CD8-positive, alpha-beta memory T cell (primary cell): ENCODE data around the gene APOBEC3C. TPM values are rescaled to one million over a fixed set of nuclear protein-coding genes. Genes with fewer than 3 reads are reported as not detected.
"Not testable (repeated sequence)": the region's sequence is repeated elsewhere in the genome, so short reads cannot be mapped to it uniquely, and the experiment has no call there.

Source experiments
- CTCF ChIA-PET: fragments of 350-600 bp; sonication (Branson Sonifier 250); formaldehyde crosslinking; loops from one replicate; lab custom pipeline; 2021; ENCODE audit warnings: antibody characterized with exemption; lab: Charles Lee
- POLR2A ChIA-PET: fragments of 350-600 bp; sonication (Branson Sonifier 250); formaldehyde crosslinking; loops from one replicate; lab custom pipeline; 2021; ENCODE audit warnings: antibody characterized with exemption; lab: Charles Lee
- DNase-seq, 5 donors: peaks; one replicate each; pipeline versions ENCODE4 v3.0.0 to v3.0.0-alpha.2; 2020 to 2022; ENCODE audit warnings: mixed read lengths in 1 of 5
- H3K27ac ChIP-seq: one replicate; pipeline ENCODE4 v1.7.0; 2013; ENCODE audit warnings: low read depth, mild to moderate bottlenecking, low read length, moderate library complexity
- H3K27me3 ChIP-seq: 2 replicates; pipeline ENCODE4 v1.7.0; 2013; ENCODE audit warnings: low read length, mild to moderate bottlenecking; ENCODE audit not compliant: insufficient read depth, poor library complexity, severe bottlenecking
- H3K36me3 ChIP-seq: 2 replicates; pipeline ENCODE4 v1.7.0; 2013; ENCODE audit warnings: mild to moderate bottlenecking, low read length, moderate library complexity; ENCODE audit not compliant: insufficient read depth
- H3K4me1 ChIP-seq: 2 replicates; pipeline ENCODE4 v1.7.0; 2013; ENCODE audit warnings: mild to moderate bottlenecking, low read length, moderate library complexity; ENCODE audit not compliant: insufficient read depth
- H3K4me3 ChIP-seq: 2 replicates; pipeline ENCODE4 v1.7.0; 2013; ENCODE audit warnings: mild to moderate bottlenecking, low read length
- H3K9me3 ChIP-seq: 2 replicates; pipeline ENCODE4 v1.7.0; 2013; ENCODE audit warnings: mild to moderate bottlenecking, low read length
- H3K27ac Mint-ChIP-seq, 8 donors: one replicate each; pipeline ENCODE4 v1.8.0; 2020 to 2021; ENCODE audit warnings: mixed read lengths in 8 of 8, mild to moderate bottlenecking in 6 of 8, inconsistent platforms in 3 of 8, moderate library complexity in 3 of 8
- H3K27me3 Mint-ChIP-seq, 2 donors: one replicate each; pipeline ENCODE4 v1.8.0; 2020 to 2021; ENCODE audit warnings: mixed read lengths in 2 of 2, mild to moderate bottlenecking in 1 of 2, moderate library complexity in 1 of 2
- H3K36me3 Mint-ChIP-seq, 3 donors: one replicate each; pipeline ENCODE4 v1.8.0; 2020 to 2021; ENCODE audit warnings: mixed read lengths in 3 of 3, inconsistent platforms in 1 of 3, mild to moderate bottlenecking in 1 of 3
- H3K4me1 Mint-ChIP-seq, 3 donors: one replicate each; pipeline ENCODE4 v1.8.0; 2020 to 2021; ENCODE audit warnings: mixed read lengths in 3 of 3, inconsistent platforms in 1 of 3, mild to moderate bottlenecking in 1 of 3
- H3K4me3 Mint-ChIP-seq, 7 donors: one replicate each; pipeline ENCODE4 v1.8.0; 2020 to 2021; ENCODE audit warnings: mixed read lengths in 7 of 7, mild to moderate bottlenecking in 6 of 7, moderate library complexity in 4 of 7, inconsistent platforms in 2 of 7
- H3K9me3 Mint-ChIP-seq, 5 donors: one replicate each; pipeline ENCODE4 v1.8.0; 2020 to 2022; ENCODE audit warnings: mixed read lengths in 5 of 5, mild to moderate bottlenecking in 3 of 5, moderate library complexity in 2 of 5, inconsistent platforms in 1 of 5
- polyA plus RNA-seq: library from polyadenylated mRNA; unstranded; fragments of 300-500 nt; fragmentation: Illumina TruSeq; gene quantifications from one replicate; pipeline ENCODE4 v1.2.3, GENCODE V29; 2021
- total RNA-seq, 2 experiments: library from RNA; stranded (reverse); gene quantifications; one replicate each; pipeline ENCODE4 v1.2.3, GENCODE V29; 2021

The APOBEC3C gene
- total and polyA plus RNA-seq, 3 experiments from 2014 or later, result 133 to 255 (median 138) TPM

- peaks cover 26 to 43% (median 30%) of the 10 kb centered on the region in 3 donors for H3K4me1 Mint-ChIP-seq
- no peak overlapping the region for H3K27ac ChIP-seq
- POLR2A ChIA-PET, result no interaction called here
Measured at GRCh38 chr22:39027717-39028116, 13.7 kb downstream of the APOBEC3C start.

GRCh38 chr22:39028281-39028680 is 14.2 kb downstream of the APOBEC3C start:
- POLR2A ChIA-PET, result interaction anchor here (0.6 kb wide), 2 partner anchors 24 to 1566 kb away, joined by 4 to 6 read pairs; no protein-coding TSS in a partner anchor
- CTCF ChIA-PET, result no interaction called here

More at GRCh38 chr22:39027717-39028116, 13.7 kb downstream of the APOBEC3C start:
- Histone ChIP-seq H3K27me3 (no peaks in the 10 kb centered on the region), H3K4me1 (peaks cover 24% of the 10 kb centered on the region), H3K9me3 (no peaks in the 10 kb centered on the region), H3K36me3 (peaks cover 8% of the 10 kb centered on the region), H3K4me3 (no peak overlapping the region)
- H3K27me3 Mint-ChIP-seq, result no peaks in the 10 kb centered on the region
- DNase-seq, result no peak
- peak overlapping the region in 4 of 8 donors; percentile 29 to 94 (median 86) for H3K27ac Mint-ChIP-seq
- no peak overlapping the region for H3K4me3 Mint-ChIP-seq
- H3K36me3 Mint-ChIP-seq, result peaks cover 0 to 45% (median 5%) of the 10 kb centered on the region in 3 donors
- CTCF ChIA-PET, result no interaction called here
- no peaks in the 10 kb centered on the region for H3K9me3 Mint-ChIP-seq

GRCh38 chr22:39029227-39029626 is 15.2 kb downstream of the APOBEC3C start:
- no peaks in the 10 kb centered on the region for H3K9me3 ChIP-seq
- ChIA-PET POLR2A (interaction anchor here (0.7 kb wide), 1 partner anchor 49 kb away, joined by 3 read pairs; no protein-coding TSS in a partner anchor), CTCF (no interaction called here)
- no peaks in the 10 kb centered on the region for H3K27me3 ChIP-seq
- peaks cover 1% of the 10 kb centered on the region for H3K36me3 ChIP-seq
- Mint-ChIP-seq H3K27ac (peak overlapping the region in 3 of 8 donors; percentile 17 to 38 (median 34)), H3K4me1 (peaks cover 15 to 33% (median 21%) of the 10 kb centered on the region in 3 donors), H3K36me3 (peaks cover 0 to 46% (median 5%) of the 10 kb centered on the region in 3 donors), H3K9me3 (no peaks in the 10 kb centered on the region), H3K27me3 (no peaks in the 10 kb centered on the region), H3K4me3 (no peak overlapping the region)
- no peak overlapping the region for H3K27ac ChIP-seq
- H3K4me1 ChIP-seq, result peaks cover 14% of the 10 kb centered on the region
- no peak for DNase-seq
- no peak overlapping the region for H3K4me3 ChIP-seq

More at GRCh38 chr22:39028281-39028680, 14.2 kb downstream of the APOBEC3C start:
- peaks cover 24 to 42% (median 29%) of the 10 kb centered on the region in 3 donors for H3K4me1 Mint-ChIP-seq
- H3K9me3 ChIP-seq, result no peaks in the 10 kb centered on the region
- H3K9me3 Mint-ChIP-seq, result no peaks in the 10 kb centered on the region
- H3K27me3 Mint-ChIP-seq, result no peaks in the 10 kb centered on the region
- H3K36me3 ChIP-seq, result peaks cover 8% of the 10 kb centered on the region
- peak overlapping the region in 3 of 8 donors; percentile 37 to 91 (median 81) for H3K27ac Mint-ChIP-seq
- no peak for DNase-seq
- no peak overlapping the region for H3K27ac ChIP-seq
- no peak overlapping the region for H3K4me3 ChIP-seq
- peaks cover 0 to 49% (median 5%) of the 10 kb centered on the region in 3 donors for H3K36me3 Mint-ChIP-seq
- H3K27me3 ChIP-seq, result no peaks in the 10 kb centered on the region
- peaks cover 24% of the 10 kb centered on the region for H3K4me1 ChIP-seq
- H3K4me3 Mint-ChIP-seq, result no peak overlapping the region

GRCh38 chr22:39030705-39031104 is 16.6 kb downstream of the APOBEC3C start:
- H3K27me3 ChIP-seq, result no peaks in the 10 kb centered on the region
- ChIA-PET POLR2A (no interaction called here), CTCF (interaction anchor here (0.6 kb wide), 1 partner anchor 28 kb away, joined by 3 read pairs; no protein-coding TSS in a partner anchor)
- Mint-ChIP-seq H3K27ac (peak overlapping the region in 1 of 8 donors; percentile 77), H3K4me1 (peaks cover 4 to 18% (median 10%) of the 10 kb centered on the region in 3 donors), H3K9me3 (no peaks in the 10 kb centered on the region), H3K4me3 (no peak overlapping the region), H3K36me3 (peaks cover 0 to 32% (median 0%) of the 10 kb centered on the region in 3 donors), H3K27me3 (no peaks in the 10 kb centered on the region)
- H3K4me1 ChIP-seq, result peaks cover 1% of the 10 kb centered on the region
- H3K36me3 ChIP-seq, result no peaks in the 10 kb centered on the region
- no peak for DNase-seq
- no peaks in the 10 kb centered on the region for H3K9me3 ChIP-seq
- H3K27ac ChIP-seq, result no peak overlapping the region
- H3K4me3 ChIP-seq, result no peak overlapping the region

GRCh38 chr22:39031434-39032295 is 17.6 kb downstream of the APOBEC3C start:
- H3K27ac Mint-ChIP-seq, result peak overlapping the region in 1 of 8 donors; percentile 88
- POLR2A ChIA-PET, H3K4me3 ChIP-seq, H3K4me1 ChIP-seq, H3K9me3 ChIP-seq, H3K27ac ChIP-seq, H3K9me3 Mint-ChIP-seq, H3K36me3 ChIP-seq, CTCF ChIA-PET, DNase-seq, H3K4me3 Mint-ChIP-seq, H3K27me3 Mint-ChIP-seq, H3K27me3 ChIP-seq: not testable (repeated sequence)
- H3K36me3 Mint-ChIP-seq, result peaks cover 0 to 26% (median 0%) of the 10 kb centered on the region in 3 donors
- H3K4me1 Mint-ChIP-seq, result peaks cover 5 to 11% (median 6%) of the 10 kb centered on the region in 3 donors

GRCh38 chr22:39037071-39037470 is 23.0 kb downstream of the APOBEC3C start:
- H3K27ac ChIP-seq, H3K9me3 Mint-ChIP-seq, H3K27me3 ChIP-seq, H3K4me1 ChIP-seq, CTCF ChIA-PET, H3K36me3 ChIP-seq, H3K4me3 ChIP-seq, H3K9me3 ChIP-seq, H3K27me3 Mint-ChIP-seq: not testable (repeated sequence)
- H3K4me1 Mint-ChIP-seq, result peaks cover 20 to 27% (median 26%) of the 10 kb centered on the region in 3 donors
- peaks cover 0 to 19% (median 0%) of the 10 kb centered on the region in 3 donors for H3K36me3 Mint-ChIP-seq
- peak in 1 of 5 donors; percentile 24 for DNase-seq
- POLR2A ChIA-PET, result interaction anchor here (0.7 kb wide), 2 partner anchors 16 to 24 kb away, joined by 4 to 6 read pairs; no protein-coding TSS in a partner anchor
- H3K27ac Mint-ChIP-seq, result peak overlapping the region; percentile 31 to 92 (median 62)
- peak overlapping the region in 1 of 7 donors; percentile 45 for H3K4me3 Mint-ChIP-seq

- no peaks in the 10 kb centered on the region for H3K9me3 Mint-ChIP-seq
- no peaks in the 10 kb centered on the region for H3K27me3 ChIP-seq
- no peaks in the 10 kb centered on the region for H3K36me3 ChIP-seq
- H3K4me3 ChIP-seq, result no peak overlapping the region
- DNase-seq, result no peak
- peaks cover 16% of the 10 kb centered on the region for H3K4me1 ChIP-seq
- ChIA-PET CTCF (no interaction called here), POLR2A (interaction anchor here (1.2 kb wide), 1 partner anchor 169 kb away, joined by 4 read pairs; no protein-coding TSS in a partner anchor)
- H3K27ac Mint-ChIP-seq, result peak overlapping the region; percentile 77 to 96 (median 94)
- no peaks in the 10 kb centered on the region for H3K27me3 Mint-ChIP-seq
- peaks cover 0 to 12% (median 3%) of the 10 kb centered on the region in 3 donors for H3K36me3 Mint-ChIP-seq
- peak overlapping the region; percentile 50 to 93 (median 88) for H3K4me3 Mint-ChIP-seq
- peak overlapping the region; percentile 43 for H3K27ac ChIP-seq
- no peaks in the 10 kb centered on the region for H3K9me3 ChIP-seq
- peaks cover 28 to 42% (median 36%) of the 10 kb centered on the region in 3 donors for H3K4me1 Mint-ChIP-seq
Measured at GRCh38 chr22:39039306-39040126, 25.5 kb downstream of the APOBEC3C start.
